PFSK-1 (cell line): Measurements from ENCODE around the gene FBXO22.

Experiments used
- FOXP2 ChIP-seq: optimal IDR thresholded peaks from 2 replicates; pipeline ENCODE3; 2011; ENCODE audit warnings: borderline replicate concordance, control low read depth, inconsistent platforms; ENCODE audit not compliant: insufficient read depth; ENCODE audit errors: extremely low read length, extremely low read depth
- POLR2AphosphoS5 ChIP-seq: IDR thresholded peaks from 2 replicates; pipeline ENCODE4 v1.6.1; 2012; ENCODE audit warnings: low read depth, mild to moderate bottlenecking, control low read depth, low read length, moderate library complexity
- REST ChIP-seq, 2 experiments: IDR thresholded peaks; 2 replicates each; pipeline versions ENCODE4 v1.6.1 to v1.8.0; 2011 to 2012; ENCODE audit warnings: low read depth in 2 of 2, low read length in 2 of 2, control low read depth in 1 of 2, inconsistent platforms in 1 of 2, mild to moderate bottlenecking in 1 of 2, moderate library complexity in 1 of 2; ENCODE audit not compliant: insufficient read depth in 1 of 2
- SIN3A ChIP-seq: IDR thresholded peaks from 2 replicates; pipeline ENCODE4 v1.6.1; 2012; ENCODE audit warnings: mild to moderate bottlenecking, low read length, moderate library complexity, borderline replicate concordance; ENCODE audit not compliant: insufficient read depth
- TAF1 ChIP-seq: IDR thresholded peaks from 2 replicates; pipeline ENCODE4 v1.6.1; 2012; ENCODE audit warnings: low read length, control low read depth, borderline replicate concordance; ENCODE audit not compliant: insufficient read depth

- no peak for TF ChIP-seq TAF1
- TF ChIP-seq REST (IDR thresholded peaks at IDR 0.05; ENCODE audit: insufficient read depth in 1 of 2, low read depth in 2 of 2, low read length in 2 of 2) = no peak
- no peak for TF ChIP-seq FOXP2
- no peak for TF ChIP-seq SIN3A
- TF ChIP-seq POLR2AphosphoS5 = no peak
Measured at GRCh38 chr15:75905231-75905630, 1.6 kb downstream of the FBXO22 start.
